AG09309 (cell line): ENCODE data around the gene CCS.
A peak's percentile ranks its signal among the peaks of the same experiment; 100 is the strongest.

Source experiments
- DNase-seq: peaks from one replicate; pipeline ENCODE4 v3.0.0-alpha.2; 2010; ENCODE audit warnings: low read depth
- H3K4me3 ChIP-seq: 2 replicates; pipeline ENCODE4 v1.5.1; 2011; ENCODE audit warnings: mild to moderate bottlenecking, low read depth, low read length, moderate library complexity; ENCODE audit not compliant: control insufficient read depth
- CTCF ChIP-seq: IDR thresholded peaks from 2 replicates; pipeline ENCODE4 v1.5.1; 2011; ENCODE audit warnings: mild to moderate bottlenecking, low read depth, low read length, inconsistent platforms; ENCODE audit not compliant: insufficient read depth, control insufficient read depth; ENCODE audit errors: missing control alignments

Gene CCS

GRCh38 chr11:66568124-66568916 lies 24.7 kb upstream of the CCS start, which contains the start of gene CTSF:
Gene CTSF, minus strand, starts transcription at chr11:66568606. Its CDS starts 120 bp downstream, at chr11:66568486.
- DNase-seq = no peak

GRCh38 chr11:66569076-66569475 lies 23.9 kb upstream of the CCS start:
- TF ChIP-seq CTCF = no peak
- no peak overlapping the region for H3K4me3 ChIP-seq
- DNase-seq = no peak

More at GRCh38 chr11:66568124-66568916, 24.7 kb upstream of the CCS start, which contains the start of gene CTSF:
- H3K4me3 ChIP-seq = peak within 1 kb of the TSS; percentile 45
- TF ChIP-seq CTCF = no peak

GRCh38 chr11:66570079-66570849 lies 22.7 kb upstream of the CCS start:
- no peak overlapping the region for H3K4me3 ChIP-seq
- no peak for DNase-seq
- TF ChIP-seq CTCF = no peak

- H3K4me3 ChIP-seq = no peak overlapping the region
- no peak for TF ChIP-seq CTCF
- no peak for DNase-seq
Observed at GRCh38 chr11:66570850-66571180, 22.2 kb upstream of the CCS start.

GRCh38 chr11:66579017-66579606 lies 13.9 kb upstream of the CCS start:
- TF ChIP-seq CTCF = peak; percentile 85
- peak; percentile 23 for DNase-seq

GRCh38 chr11:66580803-66581202 lies 12.2 kb upstream of the CCS start:
- TF ChIP-seq CTCF = no peak
- DNase-seq = no peak
- no peak overlapping the region for H3K4me3 ChIP-seq

More at GRCh38 chr11:66579017-66579606, 13.9 kb upstream of the CCS start:
- H3K4me3 ChIP-seq = no peak overlapping the region
